GM21529 (cell line): ENCODE data around the gene ZNF385B.

Experiments used
- ATAC-seq: cut with Tn5 transposase; IDR thresholded peaks from one replicate; pipeline ENCODE4 v1.9.1; 2021; ENCODE audit not compliant: unreplicated experiment

ZNF385B gene

DNA sequence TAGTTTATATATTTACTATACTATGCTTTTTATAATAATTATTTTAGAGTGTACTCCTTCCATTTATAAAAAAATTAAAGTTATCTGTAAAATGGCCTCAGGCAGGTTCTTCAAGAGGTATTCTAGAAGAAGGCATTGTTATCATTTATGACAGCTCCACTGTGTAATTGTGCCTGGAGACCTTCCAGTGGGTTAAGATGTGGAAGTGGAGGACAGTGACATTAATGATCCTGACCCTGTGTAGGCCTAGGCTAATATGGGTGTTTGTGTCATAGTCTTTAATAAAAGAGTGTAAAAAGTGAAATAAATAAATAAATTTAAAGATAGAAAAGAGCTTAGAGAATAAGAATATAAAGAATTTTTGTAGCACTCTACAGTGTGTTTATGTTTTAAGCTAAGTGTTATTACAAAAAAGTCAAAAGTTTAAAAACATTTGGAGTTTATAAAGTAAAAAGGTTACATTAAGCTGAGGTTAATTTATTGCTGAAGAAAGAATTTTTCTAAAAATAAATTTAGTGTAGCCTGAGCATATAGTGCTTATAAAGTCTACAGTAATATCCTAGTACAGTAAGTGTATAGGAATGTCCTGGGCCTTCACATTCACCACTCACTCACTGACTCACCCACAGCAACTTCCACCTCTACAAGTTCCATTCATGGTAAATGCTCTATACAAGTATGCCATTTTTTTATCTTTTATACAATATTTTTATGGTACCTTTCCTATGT is 406.8 kb downstream of the ZNF385B start:
- ATAC-seq, result no peak

GRCh38 chr2:179449010-179449409 is 412.4 kb downstream of the ZNF385B start:
- peak; percentile 94 for ATAC-seq

GRCh38 chr2:179447839-179448447 is 413.5 kb downstream of the ZNF385B start:
- ATAC-seq, result no peak

DNA sequence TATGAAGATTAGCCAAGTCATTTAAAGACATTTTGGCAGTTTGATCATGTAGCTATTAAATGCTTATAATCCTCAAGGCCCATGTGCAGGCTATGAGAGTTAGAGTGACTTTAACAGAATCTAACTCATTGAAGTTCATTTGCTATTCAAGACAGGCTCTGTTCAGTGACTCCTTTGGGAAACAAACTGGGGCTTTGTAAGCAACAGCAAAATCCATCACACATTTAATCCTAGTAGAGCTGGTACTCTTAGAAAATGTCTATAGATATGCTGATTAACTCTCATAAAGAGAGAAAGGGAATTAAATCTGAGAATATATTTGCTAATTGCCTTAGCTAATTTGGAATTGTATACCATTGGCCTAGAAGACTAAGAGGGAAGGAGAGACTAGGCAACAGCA is 414.0 kb downstream of the ZNF385B start:
- ATAC-seq, result no peak

DNA sequence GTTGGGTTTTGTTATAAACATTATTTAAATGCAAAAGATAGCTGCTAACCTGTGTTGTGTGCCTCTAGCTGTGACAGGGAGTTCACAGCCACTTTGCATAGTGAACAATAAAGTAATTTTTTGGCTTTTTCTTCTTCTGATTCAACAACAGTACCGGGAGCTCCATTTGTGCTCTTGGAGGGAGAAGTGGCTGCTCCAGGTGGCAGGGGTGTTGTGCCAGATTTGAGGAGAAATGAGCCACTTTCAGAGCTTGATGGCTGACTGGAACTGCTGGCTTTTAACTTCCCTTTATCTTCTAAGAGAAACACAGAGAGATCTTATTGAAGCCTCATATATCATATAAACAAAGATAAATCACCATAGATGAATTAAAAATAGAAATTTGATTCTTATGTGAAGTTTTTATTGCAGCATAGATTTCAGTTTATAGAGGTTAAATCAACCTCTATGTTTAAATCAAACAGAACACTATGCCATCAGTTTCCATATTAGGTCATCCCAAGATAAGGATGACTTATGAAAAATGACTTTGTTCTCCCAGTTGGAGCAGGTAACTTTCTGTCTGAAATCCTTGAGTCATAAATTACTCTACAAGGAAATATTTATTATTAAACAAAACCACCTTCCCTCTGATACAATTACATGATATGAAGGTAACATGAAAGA is 414.8 kb downstream of the ZNF385B start:
- no peak for ATAC-seq

DNA sequence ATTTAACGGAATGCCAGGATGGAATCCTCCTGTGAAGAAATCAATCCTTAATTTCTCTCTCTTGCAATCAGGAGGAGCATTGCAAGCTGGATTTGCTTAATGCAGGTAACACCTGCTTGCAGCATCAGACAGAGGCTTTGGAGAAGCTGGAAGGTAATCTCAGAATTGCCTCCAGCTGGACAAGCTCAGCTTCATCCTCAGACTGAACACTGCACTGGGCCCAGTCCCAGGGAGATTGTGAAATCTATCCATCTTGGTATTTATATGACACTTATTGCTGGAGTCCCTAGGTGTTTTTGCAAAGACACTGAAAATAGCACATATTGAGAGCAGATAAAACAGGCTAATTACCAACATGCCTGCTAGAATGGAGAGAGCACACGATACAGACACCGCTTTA is 417.4 kb downstream of the ZNF385B start:
- no peak for ATAC-seq

- no peak for ATAC-seq
Observed at GRCh38 chr2:179443180-179443579, 418.2 kb downstream of the ZNF385B start.

- no peak for ATAC-seq
Observed at GRCh38 chr2:179442206-179442605, 419.2 kb downstream of the ZNF385B start.

GRCh38 chr2:179441551-179441950 is 419.9 kb downstream of the ZNF385B start:
- no peak for ATAC-seq

- ATAC-seq, result peak; percentile 74
Observed at GRCh38 chr2:179440642-179441251, 420.7 kb downstream of the ZNF385B start.

GRCh38 chr2:179438654-179439053 is 422.8 kb downstream of the ZNF385B start:
- ATAC-seq, result no peak

DNA sequence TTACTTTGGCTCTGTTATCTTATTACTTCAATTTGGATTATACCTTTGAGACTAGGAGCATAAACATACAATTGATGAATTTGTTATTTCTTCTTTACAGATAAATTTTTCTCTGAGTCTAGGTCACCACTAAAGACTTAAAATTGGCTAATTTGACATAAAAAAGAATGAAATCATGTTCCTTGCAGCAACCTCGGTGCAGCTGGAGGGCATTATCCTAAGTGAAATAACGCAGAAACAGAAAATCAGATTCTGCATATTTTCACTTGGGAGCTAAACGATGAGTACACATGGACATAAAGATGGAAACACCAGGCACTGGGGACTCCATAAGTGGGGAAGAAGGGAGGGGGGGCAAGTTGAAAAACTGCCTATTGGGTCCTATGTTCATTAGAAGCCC is 424.0 kb downstream of the ZNF385B start:
- no peak for ATAC-seq

- no peak for ATAC-seq
Observed at GRCh38 chr2:179435566-179435965, 425.8 kb downstream of the ZNF385B start.

DNA sequence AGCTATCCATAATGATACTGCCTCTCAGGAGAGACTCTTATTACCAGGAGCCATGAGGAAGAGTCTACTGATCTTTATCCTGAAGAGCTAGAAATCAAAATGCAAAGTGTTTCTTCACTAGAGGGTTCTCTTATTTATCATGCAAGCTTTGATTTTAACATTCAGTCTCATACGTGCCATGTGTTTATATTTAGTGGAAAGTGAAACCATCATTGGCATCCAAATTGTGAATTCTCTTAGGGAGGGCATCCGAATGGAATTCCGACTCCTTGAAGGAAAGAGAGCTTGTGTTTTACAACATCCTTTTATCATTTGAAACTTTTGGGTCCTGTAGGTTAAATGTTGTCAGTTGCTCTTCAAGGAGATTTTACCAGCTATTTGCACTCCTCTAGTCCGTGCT is 426.4 kb downstream of the ZNF385B start:
- no peak for ATAC-seq

DNA sequence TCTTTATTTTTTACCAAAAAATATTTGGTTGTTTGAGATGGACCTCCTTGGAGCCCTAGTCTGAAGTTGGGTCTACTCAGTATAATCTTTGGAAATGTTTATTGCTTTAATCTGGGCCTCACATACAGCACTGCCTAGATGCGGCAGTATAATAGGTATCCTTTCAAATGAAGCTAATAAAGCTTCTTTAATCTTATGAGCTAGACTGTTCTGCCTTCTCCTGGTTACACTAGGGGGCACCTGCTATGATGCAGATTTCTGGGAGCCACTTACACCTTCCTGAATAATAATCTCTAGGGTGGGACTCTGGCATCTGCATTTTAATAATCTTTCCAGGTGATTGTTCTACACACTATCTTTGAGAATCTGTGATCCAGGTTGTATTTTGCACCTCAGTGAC is 427.1 kb downstream of the ZNF385B start:
- no peak for ATAC-seq

GRCh38 chr2:179432751-179433150 is 428.7 kb downstream of the ZNF385B start:
- no peak for ATAC-seq

DNA sequence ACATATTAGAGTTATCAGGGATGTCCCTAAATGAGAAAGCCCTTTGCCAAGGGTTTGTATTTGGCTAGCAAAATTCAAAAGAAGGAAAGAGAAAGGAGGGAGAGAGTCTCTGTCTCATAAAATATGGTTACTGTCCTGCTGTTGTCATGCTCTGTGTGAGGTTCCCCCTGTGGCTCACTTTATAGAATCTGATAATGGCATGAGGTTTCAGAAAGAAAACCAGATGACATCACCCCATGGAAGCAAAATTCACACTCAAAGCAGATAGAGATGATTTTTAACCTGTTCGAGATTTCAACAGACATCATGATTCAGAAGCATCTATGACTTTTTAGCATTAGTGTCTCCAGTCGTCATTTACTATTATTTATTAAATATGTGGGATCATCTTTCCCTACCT is 431.8 kb downstream of the ZNF385B start:
- no peak for ATAC-seq

DNA sequence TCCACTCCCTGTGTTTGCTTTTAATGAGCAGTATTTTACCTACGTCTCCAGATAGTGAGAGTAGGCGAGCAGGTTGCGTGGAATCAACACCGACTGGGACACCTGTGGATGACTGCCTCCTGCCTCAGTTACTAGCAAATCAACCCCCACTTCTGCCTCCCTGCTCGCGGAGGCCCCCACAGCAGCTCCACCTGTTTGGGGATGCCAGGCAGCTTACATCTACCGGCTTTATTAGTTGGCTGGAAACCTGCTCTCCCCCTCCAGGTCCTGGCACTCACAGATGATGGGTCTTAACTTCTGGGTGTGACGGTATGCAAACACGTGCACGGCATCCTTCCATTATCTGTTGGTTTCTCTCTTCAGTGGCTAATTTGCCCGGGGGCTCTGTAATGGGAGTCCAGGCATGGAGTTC is 432.3 kb downstream of the ZNF385B start:
- ATAC-seq, result no peak

DNA sequence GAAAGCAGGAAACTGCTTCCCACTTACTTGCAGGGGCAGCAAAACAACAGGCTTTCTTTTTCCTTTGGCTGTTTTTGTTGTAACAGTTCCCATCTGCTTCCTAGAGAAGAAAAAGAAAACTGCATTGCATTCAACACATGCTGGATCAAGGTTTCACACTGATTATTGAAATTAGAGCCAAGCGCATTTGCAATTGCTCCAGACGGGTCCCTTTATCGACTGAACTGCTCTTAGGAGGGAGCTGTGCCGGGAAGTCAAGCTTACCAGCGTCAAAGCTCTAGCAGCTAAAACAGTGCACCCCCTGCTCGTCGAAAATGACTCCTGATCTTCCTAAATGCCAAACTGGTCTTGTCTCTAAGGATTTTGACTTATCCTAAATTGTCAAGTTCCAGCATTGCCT is 432.8 kb downstream of the ZNF385B start:
- ATAC-seq, result no peak

GRCh38 chr2:179427065-179427464 is 434.3 kb downstream of the ZNF385B start:
- no peak for ATAC-seq

GRCh38 chr2:179424571-179424970 is 436.8 kb downstream of the ZNF385B start:
- no peak for ATAC-seq
